Measurements from ENCODE around the gene ST6GALNAC5. TPM values are rescaled to one million over a fixed set of nuclear protein-coding genes. Genes with fewer than 3 reads are reported as not detected.

ST6GALNAC5 gene
- total and polyA plus RNA-seq, 2 experiments from 2014 or later = 5.1 to 12.2 TPM

GRCh38 chr1:76881762-76882161 is 14.5 kb downstream of the ST6GALNAC5 start:
- Histone ChIP-seq H3K4me2 (ENCODE audit: unreplicated experiment) (no peak overlapping the region), H3K36me3 (ENCODE audit: low read depth) (no peaks in the 10 kb centered on the region), H3K27ac (peak overlapping the region; percentile 16), H4K20me1 (ENCODE audit: insufficient read depth) (no peaks in the 10 kb centered on the region), H3K9me2 (ENCODE audit: insufficient read depth) (no peaks in the 10 kb centered on the region), H3K4me1 (ENCODE audit: insufficient read depth) (peaks cover 35% of the 10 kb centered on the region), H3F3A (ENCODE audit: insufficient read depth) (peaks cover 22% of the 10 kb centered on the region), H3K9me3 (ENCODE audit: low read depth) (no peaks in the 10 kb centered on the region), H3K27me3 (replicated peaks; ENCODE audit: insufficient read depth) (no peaks in the 10 kb centered on the region), H3K9ac (no peak overlapping the region), H3K4me3 (no peak overlapping the region), H2AFZ (no peak overlapping the region), H3K79me2 (ENCODE audit: insufficient read depth) (no peaks in the 10 kb centered on the region)
- DNase-seq = peak; percentile 45
- in situ Hi-C loops (cut with MboI) = no loop called here
- no peak for TF ChIP-seq EZH2phosphoT487 (IDR thresholded peaks at IDR 0.05; ENCODE audit: insufficient read depth, low read depth)

- peak overlapping the region; percentile 64 for H2AFZ ChIP-seq
- H3K4me1 ChIP-seq (ENCODE audit: insufficient read depth) = peaks cover 23% of the 10 kb centered on the region
- peak overlapping the region; percentile 76 for H3K4me2 ChIP-seq (ENCODE audit: unreplicated experiment)
- H3K4me3 ChIP-seq = peak overlapping the region; percentile 43
- H3K9ac ChIP-seq = peak overlapping the region; percentile 46
- H3K27ac ChIP-seq = peak overlapping the region; percentile 65
- in situ Hi-C loops (cut with MboI) = no loop called here
- no peaks in the 10 kb centered on the region for H3K9me2 ChIP-seq (ENCODE audit: insufficient read depth)
- DNase-seq = peak; percentile 92
- WGBS, 2 experiments (ENCODE audit: low coverage in 1 of 2, low lambda C conversion rate in 2 of 2, missing lambda C conversion rate in 2 of 2) = 0% methylated on average over 4 of the region's 4 CpGs
- no peak for TF ChIP-seq EZH2 (IDR thresholded peaks at IDR 0.05; ENCODE audit: insufficient read depth, poor library complexity, severe bottlenecking)
- no peak for TF ChIP-seq EZH2phosphoT487 (IDR thresholded peaks at IDR 0.05; ENCODE audit: insufficient read depth, low read depth)
- H3K9me3 ChIP-seq (ENCODE audit: low read depth) = no peaks in the 10 kb centered on the region
- H3K27me3 ChIP-seq (replicated peaks; ENCODE audit: insufficient read depth) = no peaks in the 10 kb centered on the region
- no peaks in the 10 kb centered on the region for H4K20me1 ChIP-seq (ENCODE audit: insufficient read depth)
- H3K79me2 ChIP-seq (ENCODE audit: insufficient read depth) = no peaks in the 10 kb centered on the region
- H3K36me3 ChIP-seq (ENCODE audit: low read depth) = no peaks in the 10 kb centered on the region
- peaks cover 24% of the 10 kb centered on the region for H3F3A ChIP-seq (ENCODE audit: insufficient read depth)
Observed at GRCh38 chr1:76891931-76892622, 24.8 kb downstream of the ST6GALNAC5 start.

GRCh38 chr1:76892675-76893074 is 25.4 kb downstream of the ST6GALNAC5 start:
- Histone ChIP-seq H3K27ac (peak overlapping the region; percentile 65), H2AFZ (no peak overlapping the region), H4K20me1 (ENCODE audit: insufficient read depth) (no peaks in the 10 kb centered on the region), H3K27me3 (replicated peaks; ENCODE audit: insufficient read depth) (no peaks in the 10 kb centered on the region), H3K9me3 (ENCODE audit: low read depth) (no peaks in the 10 kb centered on the region), H3K4me3 (peak overlapping the region; percentile 43; the same call in 1 of the 2 replicates), H3F3A (ENCODE audit: insufficient read depth) (peaks cover 24% of the 10 kb centered on the region), H3K4me1 (ENCODE audit: insufficient read depth) (peaks cover 23% of the 10 kb centered on the region), H3K9ac (peak overlapping the region; percentile 46), H3K4me2 (ENCODE audit: unreplicated experiment) (peak overlapping the region; percentile 76), H3K79me2 (ENCODE audit: insufficient read depth) (no peaks in the 10 kb centered on the region), H3K36me3 (ENCODE audit: low read depth) (no peaks in the 10 kb centered on the region), H3K9me2 (ENCODE audit: insufficient read depth) (no peaks in the 10 kb centered on the region)
- TF ChIP-seq EZH2phosphoT487 (IDR thresholded peaks at IDR 0.05; ENCODE audit: insufficient read depth, low read depth) (no peak), EZH2 (IDR thresholded peaks at IDR 0.05; ENCODE audit: insufficient read depth, poor library complexity, severe bottlenecking) (no peak)
- in situ Hi-C loops (cut with MboI) = no loop called here
- no peak for DNase-seq
- 56 to 59% methylated on average over 1 of the region's 1 CpG for WGBS, 2 experiments (ENCODE audit: low coverage in 1 of 2, low lambda C conversion rate in 2 of 2, missing lambda C conversion rate in 2 of 2)

- Histone ChIP-seq H3K9me3 (ENCODE audit: low read depth) (no peaks in the 10 kb centered on the region), H3K4me2 (ENCODE audit: unreplicated experiment) (no peak overlapping the region), H3K27me3 (replicated peaks; ENCODE audit: insufficient read depth) (no peaks in the 10 kb centered on the region), H3K79me2 (ENCODE audit: insufficient read depth) (no peaks in the 10 kb centered on the region), H3K4me3 (no peak overlapping the region), H4K20me1 (ENCODE audit: insufficient read depth) (no peaks in the 10 kb centered on the region), H3K27ac (no peak overlapping the region), H3K9ac (no peak overlapping the region), H2AFZ (no peak overlapping the region), H3F3A (ENCODE audit: insufficient read depth) (no peaks in the 10 kb centered on the region), H3K4me1 (ENCODE audit: insufficient read depth) (no peaks in the 10 kb centered on the region), H3K9me2 (ENCODE audit: insufficient read depth) (no peaks in the 10 kb centered on the region), H3K36me3 (ENCODE audit: low read depth) (no peaks in the 10 kb centered on the region)
- DNase-seq = peak; percentile 71
- WGBS, 2 experiments (ENCODE audit: low coverage in 1 of 2, low lambda C conversion rate in 2 of 2, missing lambda C conversion rate in 2 of 2) = 83 to 89% methylated on average over 2 of the region's 2 CpGs
- TF ChIP-seq EZH2phosphoT487 (IDR thresholded peaks at IDR 0.05; ENCODE audit: insufficient read depth, low read depth) (no peak), EZH2 (IDR thresholded peaks at IDR 0.05; ENCODE audit: insufficient read depth, poor library complexity, severe bottlenecking) (no peak)
- in situ Hi-C loops (cut with MboI) = loop anchor here (10.0 kb wide), 1 partner anchor 204 kb away; no protein-coding TSS in a partner anchor
Observed at GRCh38 chr1:76901158-76901767, 34.0 kb downstream of the ST6GALNAC5 start.
